Measurements from ENCODE around the gene GRAMD4. TPM values are rescaled to one million over a fixed set of nuclear protein-coding genes. Genes with fewer than 3 reads are reported as not detected.

Gene GRAMD4
- total RNA-seq, 1 experiment from 2014 or later: 38.2 TPM

- POLR2A ChIA-PET (ENCODE audit: unreplicated experiment): no interaction called here
These were observed 11.0 kb upstream of the GRAMD4 start for GRCh38 chr22:46609175-46609690.

GRCh38 chr22:46609724-46610201 is 10.4 kb upstream of the GRAMD4 start:
- Histone ChIP-seq H3K4me2 (no peak overlapping the region), H3F3A (ENCODE audit: insufficient read depth, low read depth) (peaks cover 8% of the 10 kb centered on the region), H4K20me1 (ENCODE audit: insufficient read depth) (peaks cover 32% of the 10 kb centered on the region), H3K27ac (no peak overlapping the region), H3K9me2 (ENCODE audit: insufficient read depth) (no peaks in the 10 kb centered on the region), H3K36me3 (ENCODE audit: low read depth) (no peaks in the 10 kb centered on the region), H3K9me3 (ENCODE audit: insufficient read depth, low read depth) (0 out of 2 replicates have a peak, but pooled peaks cover 3% of the 10 kb centered on the region), H2AFZ (no peak overlapping the region), H3K27me3 (ENCODE audit: insufficient read depth, low read depth) (no peaks in the 10 kb centered on the region), H3K4me1 (replicated peaks; ENCODE audit: insufficient read depth) (no peaks in the 10 kb centered on the region), H3K79me2 (ENCODE audit: low read depth) (peaks cover 32% of the 10 kb centered on the region; the same call in 1 of the 2 replicates), H3K4me3 (no peak overlapping the region)
- DNase-seq: no peak
- CTCF ChIA-PET: no interaction called here
- BruUV-seq (replicated peaks): no TSS peak
- TF ChIP-seq EZH2 (IDR thresholded peaks at IDR 0.05; ENCODE audit: low read depth): no peak
- no peak for TF ChIP-seq CTCF (conservative IDR thresholded peaks at IDR 0.05)
- intact Hi-C loops (cut with micrococcal nuclease; ENCODE audit: unreplicated experiment): no loop called here
- POLR2A ChIA-PET (ENCODE audit: unreplicated experiment): no interaction called here

More at GRCh38 chr22:46609175-46609690, 11.0 kb upstream of the GRAMD4 start:
- no peak overlapping the region for H3K27ac ChIP-seq
- CTCF ChIA-PET: no interaction called here
- H3K27me3 ChIP-seq (ENCODE audit: insufficient read depth, low read depth): no peaks in the 10 kb centered on the region
- DNase-seq: no peak
- H3F3A ChIP-seq (ENCODE audit: insufficient read depth, low read depth): peaks cover 5% of the 10 kb centered on the region
- H3K9me3 ChIP-seq (ENCODE audit: insufficient read depth, low read depth): 0 out of 2 replicates have a peak, but pooled peaks cover 1% of the 10 kb centered on the region
- BruUV-seq (replicated peaks): no TSS peak
- intact Hi-C loops (cut with micrococcal nuclease; ENCODE audit: unreplicated experiment): no loop called here
- no peaks in the 10 kb centered on the region for H3K9me2 ChIP-seq (ENCODE audit: insufficient read depth)
- H3K4me1 ChIP-seq (replicated peaks; ENCODE audit: insufficient read depth): no peaks in the 10 kb centered on the region
- H3K4me3 ChIP-seq: no peak overlapping the region
- no peak overlapping the region for H2AFZ ChIP-seq
- no peak overlapping the region for H3K4me2 ChIP-seq
- H4K20me1 ChIP-seq (ENCODE audit: insufficient read depth): peaks cover 32% of the 10 kb centered on the region
- H3K79me2 ChIP-seq (ENCODE audit: low read depth): peaks cover 30% of the 10 kb centered on the region
- no peak for TF ChIP-seq CTCF (conservative IDR thresholded peaks at IDR 0.05)
- no peak for TF ChIP-seq EZH2 (IDR thresholded peaks at IDR 0.05; ENCODE audit: low read depth)
- H3K36me3 ChIP-seq (ENCODE audit: low read depth): no peaks in the 10 kb centered on the region

GRCh38 chr22:46610356-46610755 is 9.8 kb upstream of the GRAMD4 start:
- DNase-seq: no peak
- Histone ChIP-seq H2AFZ (no peak overlapping the region), H3K9me3 (ENCODE audit: insufficient read depth, low read depth) (0 out of 2 replicates have a peak, but pooled peaks cover 3% of the 10 kb centered on the region), H3K79me2 (ENCODE audit: low read depth) (peaks cover 28% of the 10 kb centered on the region; the same call in 1 of the 2 replicates), H3K27ac (no peak overlapping the region), H3K4me3 (no peak overlapping the region), H3F3A (ENCODE audit: insufficient read depth, low read depth) (peaks cover 8% of the 10 kb centered on the region), H3K9me2 (ENCODE audit: insufficient read depth) (no peaks in the 10 kb centered on the region), H4K20me1 (ENCODE audit: insufficient read depth) (peaks cover 29% of the 10 kb centered on the region), H3K4me1 (replicated peaks; ENCODE audit: insufficient read depth) (no peaks in the 10 kb centered on the region), H3K27me3 (ENCODE audit: insufficient read depth, low read depth) (no peaks in the 10 kb centered on the region), H3K4me2 (no peak overlapping the region), H3K36me3 (ENCODE audit: low read depth) (no peaks in the 10 kb centered on the region)
- CTCF ChIA-PET: no interaction called here
- intact Hi-C loops (cut with micrococcal nuclease; ENCODE audit: unreplicated experiment): no loop called here
- POLR2A ChIA-PET (ENCODE audit: unreplicated experiment): no interaction called here
- TF ChIP-seq EZH2 (IDR thresholded peaks at IDR 0.05; ENCODE audit: low read depth) (no peak), CTCF (conservative IDR thresholded peaks at IDR 0.05) (no peak)
- BruUV-seq (replicated peaks): no TSS peak
